GM08714 (cell line): Measurements from ENCODE around the gene NOL4.
A peak's percentile ranks its signal among the peaks of the same experiment; 100 is the strongest.
"Not testable (repeated sequence)": the region's sequence is repeated elsewhere in the genome, so short reads cannot be mapped to it uniquely, and the experiment has no call there.

Source experiments
- H3K4me3 ChIP-seq: fragments of 200-500 bp; sonication (Bioruptor generic); 2 replicates; pipeline ENCODE4 v1.5.1; 2014; ENCODE audit warnings: mild to moderate bottlenecking, low read length, inconsistent platforms
- ZNF274 ChIP-seq: IDR thresholded peaks from 2 replicates; pipeline ENCODE4 v1.6.1; 2012; ENCODE audit warnings: mild to moderate bottlenecking, low read depth, low read length

Gene NOL4, protein sequence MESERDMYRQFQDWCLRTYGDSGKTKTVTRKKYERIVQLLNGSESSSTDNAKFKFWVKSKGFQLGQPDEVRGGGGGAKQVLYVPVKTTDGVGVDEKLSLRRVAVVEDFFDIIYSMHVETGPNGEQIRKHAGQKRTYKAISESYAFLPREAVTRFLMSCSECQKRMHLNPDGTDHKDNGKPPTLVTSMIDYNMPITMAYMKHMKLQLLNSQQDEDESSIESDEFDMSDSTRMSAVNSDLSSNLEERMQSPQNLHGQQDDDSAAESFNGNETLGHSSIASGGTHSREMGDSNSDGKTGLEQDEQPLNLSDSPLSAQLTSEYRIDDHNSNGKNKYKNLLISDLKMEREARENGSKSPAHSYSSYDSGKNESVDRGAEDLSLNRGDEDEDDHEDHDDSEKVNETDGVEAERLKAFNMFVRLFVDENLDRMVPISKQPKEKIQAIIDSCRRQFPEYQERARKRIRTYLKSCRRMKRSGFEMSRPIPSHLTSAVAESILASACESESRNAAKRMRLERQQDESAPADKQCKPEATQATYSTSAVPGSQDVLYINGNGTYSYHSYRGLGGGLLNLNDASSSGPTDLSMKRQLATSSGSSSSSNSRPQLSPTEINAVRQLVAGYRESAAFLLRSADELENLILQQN

DNA sequence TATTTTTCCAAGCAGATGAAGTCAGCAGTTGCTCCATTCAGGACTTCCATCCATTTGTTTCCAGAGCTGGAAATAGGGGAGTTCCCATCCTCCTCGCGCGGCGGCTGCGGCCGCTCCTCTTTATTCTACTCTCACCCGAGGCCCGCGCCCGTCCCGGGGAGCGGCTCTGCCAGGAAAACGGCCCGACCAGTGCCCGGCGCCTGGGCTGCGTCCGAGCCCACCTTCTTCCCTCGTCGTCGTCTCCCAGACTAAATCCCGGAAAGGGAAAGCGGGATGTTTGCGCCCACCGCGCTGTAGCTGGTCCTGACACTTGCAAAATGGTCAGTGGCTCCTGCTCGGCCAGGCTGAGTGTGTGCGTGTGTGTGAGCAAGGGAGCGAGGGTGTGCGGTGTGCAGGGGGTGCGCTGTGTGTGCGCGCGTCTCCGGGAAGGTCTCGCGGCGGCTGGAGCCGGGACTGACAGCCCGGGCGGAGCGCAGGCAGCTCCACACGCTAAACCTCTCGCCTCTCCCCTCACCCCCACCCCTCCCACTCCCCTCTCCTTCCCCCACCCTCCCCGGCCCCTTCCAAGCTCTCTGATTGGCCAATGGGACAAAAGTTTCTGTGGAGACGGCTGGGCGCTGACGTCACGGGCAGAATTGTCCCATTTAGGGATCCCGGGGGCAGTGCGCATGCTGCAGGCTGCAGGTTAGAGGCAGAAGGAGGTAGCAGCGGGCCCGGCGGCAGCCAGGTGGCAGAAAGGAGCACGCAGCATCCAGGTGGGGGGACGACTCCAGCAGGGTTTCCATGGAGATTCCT is at the start of gene NOL4:
TSS of gene NOL4 (minus strand) at position 491 of the 795 bp plus-strand sequence. CDS start 1,660 bp downstream, outside the sequence.
- H3K4me3 ChIP-seq, result peak within 1 kb of the TSS; percentile 30
- no peak for TF ChIP-seq ZNF274

DNA sequence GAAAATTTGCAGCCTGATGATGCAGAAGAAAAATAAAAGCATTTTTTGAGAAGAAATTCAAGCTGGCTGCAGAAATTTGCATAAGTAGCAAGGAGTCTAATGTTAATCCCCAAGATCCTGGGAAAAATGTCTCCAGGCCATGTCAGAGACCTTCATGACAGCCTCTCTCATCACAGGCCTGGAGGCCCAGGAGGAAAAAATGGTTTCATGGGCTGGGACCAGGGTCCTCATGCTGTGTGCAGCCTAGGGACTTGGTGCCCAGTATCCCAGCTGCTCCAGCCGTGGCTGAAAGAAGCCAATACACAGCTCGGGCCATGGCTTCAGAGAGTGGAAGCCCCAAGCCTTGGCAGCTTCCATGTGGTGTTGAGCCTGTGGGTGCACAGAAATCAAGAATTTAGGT is 41.3 kb upstream of the NOL4 start:
- H3K4me3 ChIP-seq, result not testable (repeated sequence)

DNA sequence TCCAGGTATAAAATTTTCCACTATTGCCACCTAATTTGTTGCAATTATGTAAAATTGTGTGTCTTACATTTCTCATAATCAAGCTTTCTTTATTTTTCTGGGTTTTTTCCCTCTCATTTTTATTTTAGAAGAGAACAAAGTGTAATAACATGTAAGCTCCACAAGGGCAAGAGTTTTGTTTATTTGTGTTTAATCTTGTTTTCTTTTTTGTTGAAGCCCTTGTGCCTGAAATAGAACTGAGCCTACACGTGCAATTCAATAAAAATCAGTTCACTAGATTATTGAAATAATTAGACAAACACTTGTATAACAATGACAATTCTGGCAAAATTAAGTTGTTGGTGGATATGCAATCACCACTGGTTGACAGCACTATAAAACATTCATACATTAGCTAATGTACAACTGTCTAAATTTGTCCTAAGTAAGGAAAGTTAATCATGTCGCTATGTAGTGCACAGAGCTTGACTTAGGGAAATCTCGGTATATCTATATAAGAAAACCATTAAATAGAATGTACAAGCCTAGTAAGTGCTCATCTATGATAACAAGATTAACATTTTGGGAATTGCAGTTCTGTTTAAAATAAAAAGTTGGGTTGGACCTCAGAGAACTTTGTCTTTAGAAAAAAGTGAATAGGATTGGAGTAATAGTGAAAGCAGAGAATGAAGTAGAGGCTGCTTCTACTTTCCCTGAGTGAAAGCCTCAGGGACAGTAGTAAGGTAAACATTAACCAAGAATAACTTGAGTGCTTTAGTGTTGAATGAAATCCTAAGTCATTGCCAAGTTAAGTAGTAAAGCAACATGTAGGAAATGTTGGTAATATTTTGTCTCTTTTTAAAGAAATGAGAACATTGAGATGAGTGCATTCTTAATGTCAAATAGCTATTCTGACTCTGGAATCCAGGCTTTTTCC is 37.4 kb upstream of the NOL4 start:
- no peak for TF ChIP-seq ZNF274
- H3K4me3 ChIP-seq, result no peak overlapping the region

DNA sequence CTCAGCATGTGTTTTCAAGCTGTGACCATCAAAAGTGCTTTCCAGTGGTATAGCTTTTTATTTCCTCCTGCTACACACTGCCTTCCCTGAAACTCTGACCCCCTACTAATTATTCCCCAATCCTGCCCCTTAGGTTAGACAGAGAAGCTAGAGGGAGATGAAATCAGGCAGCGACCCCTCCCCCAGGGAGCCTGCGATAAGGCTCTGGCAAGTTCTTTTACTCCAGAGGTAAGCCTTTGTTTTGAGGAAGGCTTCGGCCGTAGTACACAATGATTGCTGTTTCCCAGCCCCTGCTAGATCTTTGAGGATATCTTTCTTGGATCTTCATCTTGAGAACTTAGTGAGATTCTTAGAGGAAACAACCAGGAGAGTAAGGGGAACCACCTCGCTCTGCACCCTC is 33.5 kb upstream of the NOL4 start:
- no peak overlapping the region for H3K4me3 ChIP-seq
- no peak for TF ChIP-seq ZNF274

DNA sequence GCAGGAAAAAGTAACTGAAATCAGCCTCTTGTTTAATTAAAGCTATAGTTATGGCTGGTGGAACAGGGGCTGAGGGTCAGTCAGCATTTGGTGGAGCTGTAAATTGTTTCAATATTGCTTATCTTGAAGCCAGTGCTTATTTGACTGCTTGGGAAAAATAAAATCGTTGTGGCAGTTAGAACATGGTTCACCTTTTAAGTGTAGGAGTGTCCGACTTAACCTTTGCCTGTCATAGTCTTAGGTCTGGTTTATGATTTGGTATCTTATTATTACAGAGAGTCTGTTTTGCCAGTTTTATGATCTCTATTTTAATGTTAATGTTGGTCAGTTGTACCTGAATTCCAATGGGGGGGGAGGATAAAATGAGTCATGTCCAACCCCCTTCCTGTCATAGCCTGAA is 27.2 kb upstream of the NOL4 start:
- TF ChIP-seq ZNF274, result no peak
- no peak overlapping the region for H3K4me3 ChIP-seq

DNA sequence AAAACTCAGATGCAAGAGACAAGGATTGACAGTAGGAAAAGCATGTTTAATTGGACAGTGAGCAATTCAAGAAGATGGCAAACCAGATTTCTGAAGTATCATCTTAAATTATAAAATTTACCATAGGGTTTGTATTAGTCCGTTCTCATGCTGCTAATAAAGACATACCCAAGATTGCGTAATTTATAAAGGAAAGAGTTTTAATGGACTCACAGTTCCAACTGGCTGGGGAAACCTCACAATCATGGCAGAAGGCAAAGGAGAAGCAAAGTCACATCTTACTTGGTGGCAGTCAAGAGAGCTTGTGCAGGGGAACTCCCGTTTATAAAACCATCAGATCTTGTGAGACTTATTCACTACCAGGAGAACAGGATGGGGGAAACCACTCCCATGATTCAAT is 24.0 kb upstream of the NOL4 start:
- H3K4me3 ChIP-seq, result no peak overlapping the region
- no peak for TF ChIP-seq ZNF274

DNA sequence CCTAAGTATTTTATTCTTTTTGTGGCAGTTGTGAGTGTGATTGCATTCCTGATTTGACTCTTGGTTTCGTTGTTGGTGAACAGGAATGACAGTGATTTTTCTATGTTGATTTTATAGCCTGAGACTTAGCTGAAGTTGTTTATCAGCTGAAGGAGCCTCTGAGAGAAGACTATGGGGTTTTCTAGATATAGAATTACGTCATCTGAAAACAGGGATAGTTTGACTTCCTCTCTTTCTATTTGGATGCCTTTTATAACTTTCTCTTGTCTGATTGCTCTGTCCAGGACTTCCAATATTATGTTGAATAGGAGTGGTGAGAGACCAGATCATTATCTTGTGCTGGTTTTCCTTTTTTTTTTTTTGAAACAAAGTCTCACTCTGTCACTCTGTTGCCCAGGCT is 18.0 kb upstream of the NOL4 start:
- no peak for TF ChIP-seq ZNF274
- H3K4me3 ChIP-seq, result no peak overlapping the region

DNA sequence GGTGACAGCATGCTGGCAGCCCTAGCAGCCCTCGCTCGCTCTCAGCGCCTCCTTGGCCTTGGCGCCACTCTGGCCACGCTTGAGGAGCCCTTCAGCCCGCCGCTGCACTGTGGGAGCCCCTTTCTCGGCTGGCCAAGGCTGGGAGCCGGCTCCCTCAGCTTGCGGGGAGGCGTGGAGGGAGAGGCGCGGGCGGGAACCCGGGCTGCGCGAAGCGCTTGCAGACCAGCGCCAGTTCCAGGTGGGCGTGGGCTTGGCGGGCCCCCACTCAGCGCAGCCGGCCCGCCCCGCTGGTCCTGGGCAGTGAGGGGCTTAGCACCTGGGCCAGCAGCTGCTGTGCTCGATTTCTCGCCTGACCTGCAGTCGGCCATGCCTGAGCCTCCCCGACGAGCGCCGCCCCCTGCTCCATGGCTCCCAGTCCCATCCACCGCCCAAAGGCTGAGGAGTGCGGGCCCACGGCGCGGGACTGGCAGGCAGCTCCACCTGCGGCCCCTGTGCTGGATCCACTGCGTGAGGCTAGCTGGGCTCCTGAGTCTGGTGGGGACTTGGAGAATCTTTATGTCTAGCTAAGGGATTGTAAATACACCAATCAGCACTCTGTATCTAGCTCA is 9.2 kb upstream of the NOL4 start:
- not testable (repeated sequence) for H3K4me3 ChIP-seq

DNA sequence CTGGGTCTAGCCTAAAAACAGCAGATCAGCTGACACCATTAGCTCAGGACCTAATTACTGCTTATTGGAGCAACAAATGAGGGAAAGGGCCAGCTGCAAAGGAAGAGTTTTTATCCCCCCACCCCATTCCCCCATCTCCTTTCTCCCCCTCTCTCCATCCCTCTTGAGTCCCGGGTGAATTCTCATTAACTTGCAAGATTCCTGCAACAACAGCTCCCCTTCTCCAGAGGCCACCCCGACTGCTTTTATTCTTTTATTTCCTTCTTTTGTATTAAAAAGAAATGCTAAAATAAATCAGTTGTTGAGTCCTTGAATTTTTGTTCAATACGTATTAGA is 473 bp upstream of the NOL4 start:
- no peak overlapping the region for H3K4me3 ChIP-seq

DNA sequence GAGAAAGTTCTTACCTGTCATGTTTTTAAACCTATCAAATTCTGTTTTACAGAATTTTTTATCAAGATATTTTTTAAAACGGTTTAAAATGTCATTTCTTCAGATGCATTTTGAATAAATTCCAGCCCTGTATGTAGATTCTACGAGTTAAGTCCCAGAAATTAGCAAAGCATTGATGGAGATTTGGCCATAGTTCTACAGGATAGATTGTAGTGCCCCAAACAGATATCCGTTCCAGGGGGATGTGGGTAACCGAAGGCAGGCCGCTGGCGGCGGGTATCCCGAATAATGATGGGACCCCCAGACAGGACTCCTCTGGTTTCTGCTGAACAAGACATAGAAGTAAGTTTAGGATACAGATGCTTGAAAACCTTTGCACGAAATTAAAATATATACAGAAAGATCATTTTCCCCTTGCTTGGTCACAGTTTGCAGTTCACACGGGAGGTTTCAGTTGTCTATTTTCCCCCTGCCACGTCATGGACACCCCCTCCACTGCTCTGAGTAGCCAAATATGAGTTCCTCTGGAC is 755 bp downstream of the NOL4 start:
- no peak for TF ChIP-seq ZNF274

More for the DNA sequence above, 473 bp upstream of the NOL4 start:
- TF ChIP-seq ZNF274, result no peak

DNA sequence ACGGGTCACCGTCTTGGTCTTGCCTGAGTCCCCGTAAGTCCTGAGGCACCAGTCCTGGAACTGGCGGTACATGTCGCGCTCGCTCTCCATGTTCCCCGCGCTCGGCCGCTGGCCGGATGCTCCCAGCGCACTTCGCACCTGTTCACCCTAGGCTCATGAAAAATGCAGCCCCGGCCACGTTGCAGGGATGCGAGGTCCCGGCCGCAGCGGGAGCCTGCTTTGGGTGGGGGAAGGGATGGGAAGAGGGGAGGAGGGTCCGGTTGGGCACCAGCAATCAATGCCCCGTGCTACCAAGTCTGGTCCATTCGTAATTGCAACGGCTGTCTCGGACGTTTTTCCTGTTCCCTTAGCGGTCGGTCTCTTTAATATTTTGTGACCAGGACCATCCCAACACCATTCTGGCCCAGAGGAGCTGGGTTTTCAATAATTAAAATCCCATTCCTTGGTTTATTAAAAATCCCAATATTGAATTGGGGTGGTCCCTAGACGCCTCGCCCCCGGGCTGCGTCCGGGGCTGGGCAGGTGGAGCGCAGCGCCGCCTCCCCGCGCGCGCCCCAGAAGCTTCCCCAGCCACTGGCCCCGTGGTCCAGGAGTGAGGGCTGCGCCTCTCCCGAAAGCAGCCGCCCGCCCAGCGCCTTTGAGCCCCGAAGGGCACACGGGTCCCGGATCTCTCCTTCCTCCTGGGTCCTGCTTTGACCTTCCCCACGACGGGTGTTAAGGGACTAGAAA is 1.4 kb downstream of the NOL4 start:
- TF ChIP-seq ZNF274, result no peak
- peak overlapping the region; percentile 30 for H3K4me3 ChIP-seq

More for the DNA sequence above, 755 bp downstream of the NOL4 start:
- peak overlapping the region; percentile 30 for H3K4me3 ChIP-seq

DNA sequence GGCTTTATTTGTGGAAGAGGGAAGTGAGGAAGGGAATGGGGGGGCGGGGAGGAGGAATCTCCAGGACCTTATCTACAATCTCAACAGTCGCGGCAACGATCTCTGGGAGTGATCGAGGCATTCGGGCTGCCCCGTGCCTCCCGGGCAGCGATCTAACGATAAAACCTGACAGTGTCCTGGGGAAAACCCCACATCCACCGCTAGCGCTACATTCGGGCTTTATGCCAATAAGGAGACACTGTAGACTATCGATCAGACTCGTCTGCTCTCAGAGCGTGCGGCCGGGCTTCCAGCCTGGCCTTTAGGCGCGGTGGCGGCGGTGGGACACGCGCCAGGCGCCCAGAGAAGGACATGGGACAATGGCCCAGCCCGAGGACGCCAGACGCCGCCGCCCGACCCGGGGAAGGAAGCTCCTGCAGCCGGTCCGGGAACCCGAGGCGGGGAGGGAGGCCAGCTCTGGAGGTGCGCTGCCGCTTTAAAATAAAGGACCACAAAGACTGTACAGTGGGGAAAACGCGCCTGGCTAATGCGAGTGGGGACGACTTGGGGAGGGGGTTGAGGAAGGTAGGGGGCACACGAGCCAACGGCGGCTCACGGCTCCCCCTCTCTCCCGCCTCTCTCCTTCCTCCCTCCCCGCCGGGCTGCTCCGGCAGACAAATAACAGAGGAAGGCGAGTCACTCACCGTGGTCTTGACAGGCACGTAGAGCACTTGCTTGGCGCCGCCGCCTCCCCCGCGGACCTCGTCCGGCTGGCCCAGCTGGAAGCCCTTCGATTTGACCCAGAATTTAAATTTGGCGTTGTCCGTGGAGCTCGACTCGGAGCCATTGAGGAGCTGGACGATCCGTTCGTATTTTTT is 2.2 kb downstream of the NOL4 start:
- no peak for TF ChIP-seq ZNF274
- H3K4me3 ChIP-seq, result peak overlapping the region; percentile 8
